PFSK-1 (cell line): ENCODE results near the gene GNPTAB.

ENCODE experiments used
- POLR2AphosphoS5 ChIP-seq: IDR thresholded peaks from 2 replicates; pipeline ENCODE4 v1.6.1; 2012; ENCODE audit warnings: low read depth, mild to moderate bottlenecking, control low read depth, low read length, moderate library complexity
- SIN3A ChIP-seq: IDR thresholded peaks from 2 replicates; pipeline ENCODE4 v1.6.1; 2012; ENCODE audit warnings: mild to moderate bottlenecking, low read length, moderate library complexity, borderline replicate concordance; ENCODE audit not compliant: insufficient read depth
- TAF1 ChIP-seq: IDR thresholded peaks from 2 replicates; pipeline ENCODE4 v1.6.1; 2012; ENCODE audit warnings: low read length, control low read depth, borderline replicate concordance; ENCODE audit not compliant: insufficient read depth

GRCh38 chr12:101769865-101770264 lies 60.9 kb downstream of the GNPTAB start:
- no peak for TF ChIP-seq POLR2AphosphoS5
- no peak for TF ChIP-seq TAF1
- TF ChIP-seq SIN3A, result no peak
